Measurements from ENCODE around the gene MRPS35.

Gene MRPS35

GRCh38 chr12:27779416-27779919 lies 68.8 kb downstream of the MRPS35 start:
- peak in 2 of 6 experiments; percentile 16 to 29 for DNase-seq

- DNase-seq, result peak; percentile 35 to 72 (median 52)
These were observed 69.4 kb downstream of the MRPS35 start, which contains the start of the genes KLHL42 and MANSC4 for GRCh38 chr12:27779920-27780611. Gene KLHL42 (plus strand): TSS chr12:27780233. CDS start chr12:27780331, 98 bp downstream. Gene MANSC4 (minus strand): TSS chr12:27780236. CDS start chr12:27771276, 8,960 bp downstream.

DNA sequence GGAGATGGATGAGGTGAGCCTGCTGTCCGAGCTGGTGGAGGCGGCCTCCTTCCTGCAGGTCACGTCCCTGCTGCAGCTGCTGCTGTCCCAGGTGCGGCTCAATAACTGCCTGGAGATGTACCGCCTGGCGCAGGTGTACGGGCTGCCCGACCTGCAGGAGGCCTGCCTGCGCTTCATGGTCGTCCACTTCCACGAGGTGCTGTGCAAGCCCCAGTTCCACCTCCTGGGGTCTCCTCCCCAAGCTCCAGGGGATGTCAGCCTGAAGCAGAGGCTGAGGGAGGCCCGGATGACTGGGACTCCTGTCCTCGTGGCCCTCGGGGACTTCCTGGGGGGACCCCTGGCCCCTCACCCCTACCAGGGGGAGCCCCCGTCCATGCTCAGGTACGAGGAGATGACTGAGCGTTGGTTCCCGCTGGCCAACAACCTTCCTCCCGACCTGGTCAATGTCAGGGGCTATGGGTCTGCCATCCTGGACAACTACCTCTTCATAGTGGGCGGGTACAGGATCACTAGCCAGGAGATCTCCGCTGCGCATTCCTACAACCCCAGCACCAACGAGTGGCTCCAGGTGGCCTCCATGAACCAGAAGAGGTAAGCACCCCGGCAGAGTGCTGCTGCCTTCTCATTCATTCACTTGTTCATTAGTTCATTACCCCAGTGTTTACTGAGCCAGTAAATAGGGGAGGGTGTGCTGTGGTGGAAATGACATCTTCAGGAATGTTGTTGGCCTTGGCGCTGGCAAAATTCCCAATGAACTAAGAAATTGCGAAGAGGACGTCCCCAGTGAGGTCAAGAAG lies 70.2 kb downstream of the MRPS35 start:
- DNase-seq, result peak in 3 of 6 experiments; percentile 46 to 67 (median 58)

- DNase-seq, result no peak
These were observed 71.0 kb downstream of the MRPS35 start for GRCh38 chr12:27781680-27782079.

- no peak for DNase-seq
These were observed 71.8 kb downstream of the MRPS35 start for GRCh38 chr12:27782481-27782880.

- no peak for DNase-seq
These were observed 75.4 kb downstream of the MRPS35 start for GRCh38 chr12:27785882-27786570.

DNA sequence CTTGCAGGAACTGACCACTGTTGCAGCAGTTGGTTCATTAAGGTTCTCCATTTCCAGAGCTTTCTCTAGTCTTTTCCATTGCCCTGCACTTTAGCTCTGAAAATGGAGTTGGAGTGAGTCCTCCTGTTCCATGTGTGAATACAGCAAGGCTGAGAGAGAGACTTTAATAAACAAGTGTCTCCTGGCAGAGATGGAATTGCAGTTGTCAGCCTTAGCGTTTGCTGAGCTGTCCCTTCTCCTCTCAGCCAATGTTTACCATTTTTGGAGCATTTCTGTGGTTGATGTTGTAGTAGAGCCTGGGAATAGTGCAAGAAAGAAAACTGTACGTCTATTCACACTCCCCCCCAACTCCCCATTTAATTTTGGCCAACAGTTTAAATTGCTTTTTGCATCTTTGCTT lies 76.9 kb downstream of the MRPS35 start:
- DNase-seq, result no peak

DNA sequence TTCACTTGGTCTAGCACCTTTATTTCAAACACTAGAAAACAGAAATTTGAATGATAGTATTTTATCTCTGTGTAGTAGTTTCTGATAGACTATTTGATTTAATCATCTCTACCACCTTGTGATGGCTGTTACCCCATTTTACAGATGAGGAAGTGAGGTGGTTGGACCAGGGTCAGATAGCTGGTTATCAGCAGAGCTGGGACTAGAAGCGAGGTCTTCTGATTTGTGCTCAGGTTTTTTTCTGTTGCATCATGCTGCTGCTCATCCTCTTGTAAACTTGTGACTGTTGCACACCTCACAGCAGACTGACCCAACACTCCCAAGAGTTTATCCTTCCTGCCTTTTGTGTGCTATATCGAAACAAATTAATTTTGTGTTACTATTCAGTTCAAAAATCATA lies 79.5 kb downstream of the MRPS35 start:
- DNase-seq, result no peak

- no peak for DNase-seq
These were observed 84.4 kb downstream of the MRPS35 start for GRCh38 chr12:27794818-27795584.

DNA sequence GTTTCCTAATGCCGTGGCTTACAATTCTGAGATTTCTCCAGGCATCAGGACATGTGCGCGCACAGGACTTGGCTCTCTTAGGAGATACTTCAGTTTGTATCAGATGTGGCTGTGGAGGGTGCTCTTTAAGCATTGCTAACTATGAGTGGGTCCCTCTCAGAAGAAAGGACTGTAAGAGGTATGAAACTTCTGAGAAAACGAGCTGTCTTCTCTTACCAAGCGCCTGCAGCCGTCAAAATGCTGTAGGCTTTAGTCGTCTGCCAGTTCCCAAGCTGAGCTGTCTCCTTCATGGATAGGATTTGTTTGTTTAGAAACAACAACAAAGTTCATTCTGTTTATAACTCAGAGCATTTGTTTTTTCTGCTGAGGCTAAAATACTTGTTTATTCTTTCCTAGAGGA lies 85.5 kb downstream of the MRPS35 start:
- no peak for DNase-seq

DNA sequence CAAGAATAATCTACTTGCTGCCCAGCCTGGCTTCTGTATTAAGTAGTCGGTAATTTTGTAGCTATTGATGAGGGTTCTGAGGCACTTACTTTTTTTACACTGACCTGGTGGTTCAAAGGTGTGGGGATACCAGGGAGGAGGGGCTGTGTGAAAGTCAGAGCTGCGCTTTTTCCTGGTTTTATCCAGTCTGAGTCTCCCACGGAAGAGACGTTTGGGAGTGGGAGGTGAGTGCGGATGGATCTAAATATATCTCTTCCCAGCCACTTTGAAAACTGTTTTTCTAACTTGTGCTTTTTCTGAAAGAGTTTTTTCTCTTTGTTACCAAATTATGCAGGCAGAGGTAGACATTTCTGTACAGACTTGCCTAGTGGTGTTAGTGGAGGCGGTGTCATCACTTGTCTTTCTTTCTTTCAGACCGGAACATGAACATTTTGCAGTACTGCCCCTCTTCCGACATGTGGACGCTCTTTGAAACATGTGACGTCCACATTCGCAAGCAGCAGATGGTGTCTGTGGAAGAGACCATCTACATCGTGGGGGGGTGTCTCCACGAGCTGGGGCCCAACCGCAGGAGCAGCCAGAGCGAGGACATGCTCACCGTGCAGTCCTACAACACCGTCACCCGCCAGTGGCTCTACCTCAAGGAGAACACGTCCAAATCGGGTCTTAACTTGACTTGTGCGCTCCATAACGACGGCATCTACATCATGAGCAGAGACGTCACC lies 86.8 kb downstream of the MRPS35 start:
- no peak for DNase-seq

- DNase-seq, result no peak
These were observed 90.2 kb downstream of the MRPS35 start for GRCh38 chr12:27800819-27801218.

DNA sequence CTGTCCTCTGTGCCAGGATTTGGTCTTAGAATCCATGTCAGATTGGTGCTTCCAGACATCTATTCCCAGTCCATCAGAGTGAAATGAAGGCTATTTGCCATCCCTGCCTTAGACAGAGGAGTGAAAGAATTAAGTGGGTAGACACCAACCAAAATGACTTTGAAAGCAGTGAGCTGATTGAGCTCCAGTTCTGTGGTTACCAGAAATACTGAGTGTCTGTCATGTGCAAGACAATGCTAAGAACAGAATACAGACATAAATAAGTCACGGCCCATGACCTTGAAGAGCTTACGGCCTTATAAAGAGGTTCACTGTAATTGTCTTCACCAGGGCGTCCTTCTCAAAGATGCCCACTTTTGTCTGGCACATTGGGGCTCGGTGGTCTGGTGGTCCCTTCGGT lies 91.0 kb downstream of the MRPS35 start:
- no peak for DNase-seq

- DNase-seq, result no peak
These were observed 91.9 kb downstream of the MRPS35 start for GRCh38 chr12:27802511-27802910.

GRCh38 chr12:27802936-27803335 lies 92.3 kb downstream of the MRPS35 start:
- no peak for DNase-seq

DNA sequence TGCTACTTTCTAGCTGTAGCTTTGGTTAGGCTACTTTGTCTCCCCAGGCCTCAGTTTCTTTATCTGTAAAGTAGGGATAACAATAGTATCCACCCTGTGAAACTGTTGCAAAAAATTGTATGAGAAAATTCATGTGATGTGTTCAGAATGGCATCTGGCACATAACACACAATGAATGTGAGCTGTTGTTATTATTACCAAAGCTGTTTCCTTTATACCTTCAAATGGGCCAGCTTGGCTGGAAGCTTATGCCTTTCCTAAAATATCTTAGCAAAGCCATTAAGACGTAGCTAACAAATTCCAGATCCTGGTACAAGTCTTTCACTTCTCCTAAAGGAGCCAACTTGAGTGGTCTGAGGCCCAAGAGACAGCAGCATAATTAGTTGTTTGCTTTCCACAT lies 94.6 kb downstream of the MRPS35 start:
- no peak for DNase-seq

All from stimulated activated naive CD4-positive, alpha-beta T cell (primary cell).